ENCODE measurements around the gene PIGX. TPM values are rescaled to one million over a fixed set of nuclear protein-coding genes. Genes with fewer than 3 reads are reported as not detected.

Gene PIGX
- total and polyA plus RNA-seq, 2 donors (not counting 1 experiment from before 2014, with no cell fraction given) = 4.9 to 21.5 TPM

DNA sequence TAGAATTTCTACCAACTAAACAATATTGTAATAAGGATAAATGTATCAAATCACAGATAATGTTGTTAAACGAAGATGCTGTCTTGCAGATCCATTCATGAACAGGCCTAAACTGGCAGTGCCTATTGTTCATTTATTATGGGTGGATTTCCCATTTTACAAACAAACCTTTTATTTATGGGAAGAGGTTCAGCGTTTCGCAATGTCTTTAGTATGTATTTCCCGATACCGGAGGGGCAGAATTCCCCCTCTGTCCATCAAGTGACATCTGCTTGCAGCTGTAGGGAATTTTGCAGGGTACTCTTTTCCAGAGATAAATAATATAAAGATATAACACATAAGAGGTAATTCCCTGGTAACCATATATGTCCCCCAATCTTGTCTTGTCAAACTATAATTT, 5.8 kb upstream of the PIGX start:
- H3K36me3 ChIP-seq (replicated peaks in 1 of 2; ENCODE audit: control extremely low read depth in 1 of 2, control insufficient read depth in 1 of 2, extremely low read depth in 1 of 2, insufficient read depth in 2 of 2, low read length in 1 of 2) = no peaks in the 10 kb centered on the region
- Mint-ChIP-seq H3K27ac (no peak overlapping the region), H3K4me1 (peaks cover 4% of the 10 kb centered on the region), H3K4me3 (no peak overlapping the region), H3K27me3 (no peaks in the 10 kb centered on the region), H3K9me3 (ENCODE audit: insufficient read depth) (no peaks in the 10 kb centered on the region)
- H3K9ac ChIP-seq (ENCODE audit: low read length) = no peak overlapping the region
- ATAC-seq (ENCODE audit: low read depth) (no peak), DNase-seq (no peak)
- TF ChIP-seq, protein P1, sequence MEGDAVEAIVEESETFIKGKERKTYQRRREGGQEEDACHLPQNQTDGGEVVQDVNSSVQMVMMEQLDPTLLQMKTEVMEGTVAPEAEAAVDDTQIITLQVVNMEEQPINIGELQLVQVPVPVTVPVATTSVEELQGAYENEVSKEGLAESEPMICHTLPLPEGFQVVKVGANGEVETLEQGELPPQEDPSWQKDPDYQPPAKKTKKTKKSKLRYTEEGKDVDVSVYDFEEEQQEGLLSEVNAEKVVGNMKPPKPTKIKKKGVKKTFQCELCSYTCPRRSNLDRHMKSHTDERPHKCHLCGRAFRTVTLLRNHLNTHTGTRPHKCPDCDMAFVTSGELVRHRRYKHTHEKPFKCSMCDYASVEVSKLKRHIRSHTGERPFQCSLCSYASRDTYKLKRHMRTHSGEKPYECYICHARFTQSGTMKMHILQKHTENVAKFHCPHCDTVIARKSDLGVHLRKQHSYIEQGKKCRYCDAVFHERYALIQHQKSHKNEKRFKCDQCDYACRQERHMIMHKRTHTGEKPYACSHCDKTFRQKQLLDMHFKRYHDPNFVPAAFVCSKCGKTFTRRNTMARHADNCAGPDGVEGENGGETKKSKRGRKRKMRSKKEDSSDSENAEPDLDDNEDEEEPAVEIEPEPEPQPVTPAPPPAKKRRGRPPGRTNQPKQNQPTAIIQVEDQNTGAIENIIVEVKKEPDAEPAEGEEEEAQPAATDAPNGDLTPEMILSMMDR (IDR thresholded peaks at IDR 0.05) = no peak
- no peak for TF ChIP-seq EZH2 (IDR thresholded peaks at IDR 0.05; ENCODE audit: borderline replicate concordance, insufficient read depth, low read depth, low read length, poor library complexity, severe bottlenecking)
- no peaks in the 10 kb centered on the region for H4K20me1 ChIP-seq (ENCODE audit: control insufficient read depth, insufficient read depth, low read length, poor library complexity, severe bottlenecking)
- CTCF ChIA-PET = interaction anchor here (1.8 kb wide), 1 partner anchor 97 kb away, joined by 5 read pairs; no protein-coding TSS in a partner anchor
- H3K27me3 ChIP-seq (replicated peaks in 1 of 4; ENCODE audit: control extremely low read depth in 1 of 4, control insufficient read depth in 3 of 4, insufficient read depth in 4 of 4, low read length in 3 of 4) = no peaks in the 10 kb centered on the region
- WGBS (ENCODE audit: insufficient coverage) = no CpG with 5 or more reads among the region's 5 CpGs
- H2AFZ ChIP-seq (ENCODE audit: insufficient read depth, low read depth, low read length, poor library complexity, severe bottlenecking) = no peak overlapping the region
- no peaks in the 10 kb centered on the region for H3K79me2 ChIP-seq (ENCODE audit: control insufficient read depth, insufficient read depth, low read length)
- POLR2A ChIA-PET = no interaction called here
- no peaks in the 10 kb centered on the region for H3K9me3 ChIP-seq (ENCODE audit: control extremely low read depth in 1 of 3, control insufficient read depth in 2 of 3, insufficient read depth in 1 of 3, low read length in 2 of 3)
- peaks cover 3% of the 10 kb centered on the region in 2 donors for H3K4me1 ChIP-seq (ENCODE audit: control insufficient read depth in 2 of 2, insufficient read depth in 2 of 2, low read length in 2 of 2)
- H3K27ac ChIP-seq (ENCODE audit: low read length in 2 of 2) = no peak overlapping the region
- H3K4me2 ChIP-seq (replicated peaks; ENCODE audit: low read depth, low read length, poor library complexity, severe bottlenecking) = no peak overlapping the region
- intact Hi-C loops (cut with micrococcal nuclease) = no loop called here
- no peak overlapping the region for H3K4me3 ChIP-seq (ENCODE audit: control extremely low read depth in 1 of 5, extremely low read depth in 1 of 5, insufficient read depth in 1 of 5, low read depth in 2 of 5, low read length in 4 of 5)

DNA sequence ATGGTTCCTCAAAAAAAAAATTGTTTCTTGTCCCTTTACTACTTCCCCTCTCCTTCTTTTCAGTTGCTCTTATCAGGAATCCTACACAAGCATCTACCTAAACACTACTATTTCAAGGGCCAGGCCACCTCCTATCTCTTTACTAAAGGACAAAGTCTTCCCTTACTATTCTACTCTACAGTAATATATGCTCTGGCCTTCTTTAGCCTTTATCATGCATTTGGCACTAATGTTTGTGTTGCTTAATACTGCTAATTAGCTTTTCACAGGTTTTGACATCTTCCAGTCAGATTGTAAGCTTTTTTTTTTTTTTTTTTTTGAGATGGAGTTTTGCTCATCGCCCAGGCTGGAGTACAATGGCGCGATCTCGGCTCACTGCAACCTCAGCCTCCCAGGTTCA, 5.4 kb upstream of the PIGX start:
- ChIA-PET CTCF (interaction anchor here (1.0 to 1.8 kb wide), 2 partner anchors 97 to 131 kb away, joined by 3 to 5 read pairs; no protein-coding TSS in a partner anchor), POLR2A (no interaction called here)
- Histone ChIP-seq H3K4me3 (ENCODE audit: control extremely low read depth in 1 of 5, extremely low read depth in 1 of 5, insufficient read depth in 1 of 5, low read depth in 2 of 5, low read length in 4 of 5) (no peak overlapping the region), H2AFZ (ENCODE audit: insufficient read depth, low read depth, low read length, poor library complexity, severe bottlenecking) (no peak overlapping the region), H3K79me2 (ENCODE audit: control insufficient read depth, insufficient read depth, low read length) (no peaks in the 10 kb centered on the region), H3K36me3 (replicated peaks in 1 of 2; ENCODE audit: control extremely low read depth in 1 of 2, control insufficient read depth in 1 of 2, extremely low read depth in 1 of 2, insufficient read depth in 2 of 2, low read length in 1 of 2) (no peaks in the 10 kb centered on the region), H3K4me2 (replicated peaks; ENCODE audit: low read depth, low read length, poor library complexity, severe bottlenecking) (no peak overlapping the region), H3K9me3 (ENCODE audit: control extremely low read depth in 1 of 3, control insufficient read depth in 2 of 3, insufficient read depth in 1 of 3, low read length in 2 of 3) (no peaks in the 10 kb centered on the region), H4K20me1 (ENCODE audit: control insufficient read depth, insufficient read depth, low read length, poor library complexity, severe bottlenecking) (no peaks in the 10 kb centered on the region), H3K27ac (ENCODE audit: low read length in 2 of 2) (no peak overlapping the region), H3K27me3 (replicated peaks in 1 of 4; ENCODE audit: control extremely low read depth in 1 of 4, control insufficient read depth in 3 of 4, insufficient read depth in 4 of 4, low read length in 3 of 4) (no peaks in the 10 kb centered on the region), H3K4me1 (ENCODE audit: control insufficient read depth in 2 of 2, insufficient read depth in 2 of 2, low read length in 2 of 2) (peaks cover 6 to 7% of the 10 kb centered on the region in 2 donors), H3K9ac (ENCODE audit: low read length) (no peak overlapping the region)
- H3K27me3 Mint-ChIP-seq = no peaks in the 10 kb centered on the region
- TF ChIP-seq EZH2 (IDR thresholded peaks at IDR 0.05; ENCODE audit: borderline replicate concordance, insufficient read depth, low read depth, low read length, poor library complexity, severe bottlenecking) = no peak
- TF ChIP-seq, protein P1 (IDR thresholded peaks at IDR 0.05) = no peak
- ATAC-seq (ENCODE audit: low read depth) (no peak), DNase-seq (no peak)
- no CpG with 5 or more reads among the region's 4 CpGs for WGBS (ENCODE audit: insufficient coverage)
- H3K9me3 Mint-ChIP-seq (ENCODE audit: insufficient read depth) = no peaks in the 10 kb centered on the region
- H3K4me3 Mint-ChIP-seq = no peak overlapping the region
- intact Hi-C loops (cut with micrococcal nuclease) = no loop called here
- H3K27ac Mint-ChIP-seq = no peak overlapping the region
- peaks cover 8% of the 10 kb centered on the region for H3K4me1 Mint-ChIP-seq

Measured in B cell (primary cell).